GM18498 (cell line): ENCODE data around the gene TNFRSF19.
A peak's percentile ranks its signal among the peaks of the same experiment; 100 is the strongest.
"Not testable (repeated sequence)": the region's sequence is repeated elsewhere in the genome, so short reads cannot be mapped to it uniquely, and the experiment has no call there.

Experiments
- ATAC-seq: cut with Tn5 transposase; IDR thresholded peaks from one replicate; pipeline ENCODE4 v1.9.1; 2021; ENCODE audit warnings: mild to moderate bottlenecking, moderate library complexity; ENCODE audit not compliant: unreplicated experiment

TNFRSF19 gene, protein sequence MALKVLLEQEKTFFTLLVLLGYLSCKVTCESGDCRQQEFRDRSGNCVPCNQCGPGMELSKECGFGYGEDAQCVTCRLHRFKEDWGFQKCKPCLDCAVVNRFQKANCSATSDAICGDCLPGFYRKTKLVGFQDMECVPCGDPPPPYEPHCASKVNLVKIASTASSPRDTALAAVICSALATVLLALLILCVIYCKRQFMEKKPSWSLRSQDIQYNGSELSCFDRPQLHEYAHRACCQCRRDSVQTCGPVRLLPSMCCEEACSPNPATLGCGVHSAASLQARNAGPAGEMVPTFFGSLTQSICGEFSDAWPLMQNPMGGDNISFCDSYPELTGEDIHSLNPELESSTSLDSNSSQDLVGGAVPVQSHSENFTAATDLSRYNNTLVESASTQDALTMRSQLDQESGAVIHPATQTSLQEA

DNA sequence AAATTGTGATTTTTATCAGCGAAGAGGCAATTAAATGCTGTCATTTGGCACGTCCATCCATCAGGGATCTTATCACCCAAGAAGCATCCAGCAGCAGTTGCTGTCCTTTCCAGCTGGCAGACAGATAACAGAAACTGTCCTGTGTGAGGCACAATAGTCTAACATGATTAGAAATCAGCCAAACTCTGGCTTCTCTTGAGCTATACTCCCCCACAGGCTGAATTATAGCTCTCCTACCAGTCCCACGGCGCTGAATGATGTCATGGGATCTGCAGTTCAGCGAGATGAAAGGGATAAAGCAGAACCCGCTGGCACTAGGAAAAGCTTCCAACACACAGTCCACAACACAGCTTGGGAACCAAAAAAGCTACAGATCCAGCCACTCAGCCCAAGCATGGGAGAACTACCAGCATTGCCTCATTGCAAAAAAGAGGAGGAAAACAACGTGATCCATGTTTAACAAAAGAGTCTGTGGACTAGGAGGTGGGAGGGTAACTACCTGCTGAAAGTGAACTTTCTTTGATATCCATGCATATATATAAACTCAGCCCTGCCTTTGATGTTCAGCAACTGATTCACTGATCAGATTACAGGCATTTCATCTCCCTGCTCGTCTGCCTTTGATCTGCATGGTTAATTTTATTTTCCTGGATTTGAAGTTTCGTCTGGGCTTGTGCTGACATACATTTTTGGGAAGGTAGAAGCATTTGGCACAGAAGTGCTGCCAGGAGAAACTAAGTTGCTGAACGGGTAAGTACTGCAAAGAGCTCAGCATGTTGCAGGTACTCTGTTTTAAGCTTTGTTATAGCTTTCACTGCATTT is at the start of gene TNFRSF19:
Gene TNFRSF19 (plus strand): TSS at position 314 of the 822 bp plus-strand sequence. CDS start 19,772 bp downstream, outside the sequence.
- ATAC-seq: no peak

DNA sequence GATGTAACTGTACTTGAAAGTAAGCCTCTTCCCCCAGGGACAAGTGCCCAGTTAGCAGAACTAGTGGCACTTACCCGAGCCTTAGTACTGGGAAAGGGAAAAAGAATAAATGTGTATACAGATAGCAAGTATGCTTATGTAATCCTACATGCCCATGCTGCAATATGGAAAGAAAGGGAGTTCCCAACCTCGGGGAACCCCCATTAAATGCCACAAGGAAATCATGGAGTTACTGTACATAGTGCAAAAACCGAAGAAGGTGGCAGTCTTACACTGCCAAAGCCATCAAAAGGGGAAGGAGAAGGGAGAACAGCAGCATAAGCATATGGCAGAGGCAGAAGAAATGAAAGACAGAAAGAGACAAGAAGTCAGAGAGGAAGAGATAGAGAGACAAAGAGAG is 40.3 kb upstream of the TNFRSF19 start:
- not testable (repeated sequence) for ATAC-seq

DNA sequence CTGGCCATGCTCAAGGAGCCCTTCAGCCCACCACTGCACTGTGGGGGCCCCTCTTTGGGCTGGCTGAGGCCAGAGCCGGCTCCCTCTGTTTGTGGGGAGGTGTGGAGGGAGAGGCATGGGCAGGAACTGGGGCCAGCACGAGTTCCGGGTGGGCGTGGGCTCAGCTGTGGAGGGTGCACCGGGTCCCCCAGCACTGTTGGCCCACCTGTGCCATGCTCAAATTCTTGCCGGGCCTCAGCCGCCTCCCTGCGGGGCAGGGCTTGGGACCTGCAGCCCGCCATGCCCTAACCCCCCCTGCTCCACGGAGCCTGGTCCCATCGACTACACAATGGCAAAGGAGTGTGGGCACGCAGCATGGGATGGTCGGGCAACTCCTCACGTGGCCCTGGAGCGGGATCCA is 38.8 kb upstream of the TNFRSF19 start:
- no peak for ATAC-seq

DNA sequence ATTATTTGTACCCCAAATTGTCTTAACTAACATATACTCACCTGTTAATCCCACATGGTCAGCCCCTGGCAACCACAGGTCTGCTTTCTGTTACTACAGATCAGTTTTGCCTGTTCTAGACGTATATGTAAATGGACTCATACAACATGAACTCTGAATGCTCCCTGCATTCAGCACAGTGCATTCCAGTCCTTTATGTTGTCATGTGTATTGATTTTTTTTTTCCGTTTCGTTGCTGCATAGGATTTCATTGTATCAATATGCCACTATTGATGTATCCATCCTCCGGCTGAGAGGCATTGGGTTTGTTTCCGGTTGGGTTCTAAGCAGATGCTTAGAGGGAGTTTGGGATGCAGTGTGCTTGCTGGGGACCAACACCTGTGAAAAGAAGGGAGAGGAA is 36.1 kb upstream of the TNFRSF19 start:
- no peak for ATAC-seq

DNA sequence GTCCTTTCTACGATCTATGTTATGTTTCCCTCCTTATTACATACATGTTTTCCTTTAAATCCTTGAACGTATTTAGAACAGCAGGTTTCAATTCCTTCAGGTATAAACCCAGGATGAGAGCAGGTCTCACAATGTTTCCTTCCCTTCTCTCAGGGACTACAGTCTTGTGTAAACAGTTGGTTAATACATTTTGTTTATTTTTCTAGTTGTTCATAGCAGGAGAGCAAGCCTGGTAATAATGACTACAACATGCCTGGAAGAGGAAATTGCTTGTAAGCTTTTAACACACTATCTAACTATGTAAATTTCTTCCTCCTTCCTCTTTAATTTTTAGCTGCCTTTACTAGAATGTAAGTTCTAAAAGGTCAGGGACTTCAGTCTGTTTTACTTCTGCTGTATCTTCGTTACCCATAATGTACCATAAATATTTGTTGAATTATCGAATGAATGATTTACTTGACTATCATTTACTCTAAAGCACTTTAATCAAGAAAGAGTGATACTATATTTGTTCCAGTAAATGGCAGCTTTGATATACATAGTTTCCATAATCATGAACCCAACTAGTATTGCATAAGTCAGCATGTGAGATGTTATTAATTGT is 28.9 kb upstream of the TNFRSF19 start:
- ATAC-seq: no peak

DNA sequence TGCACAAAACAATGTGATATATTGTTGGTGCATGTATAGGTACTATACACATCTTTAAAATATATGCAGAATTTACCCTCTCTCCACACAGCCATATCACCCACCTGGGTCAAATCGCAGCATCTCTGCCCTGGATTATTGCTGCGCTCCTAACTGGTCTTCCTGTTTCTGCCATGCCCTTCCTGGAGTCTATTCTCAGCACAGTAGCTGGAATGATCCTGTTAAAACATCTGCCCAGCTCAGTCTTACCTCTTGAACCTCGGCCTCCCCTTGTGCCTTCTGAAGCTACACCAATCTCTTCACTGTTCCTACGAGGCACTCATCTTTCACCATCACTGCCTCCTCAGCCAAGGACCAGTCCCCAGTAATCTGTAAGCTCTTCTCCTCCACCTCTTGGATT is 25.5 kb upstream of the TNFRSF19 start:
- no peak for ATAC-seq

DNA sequence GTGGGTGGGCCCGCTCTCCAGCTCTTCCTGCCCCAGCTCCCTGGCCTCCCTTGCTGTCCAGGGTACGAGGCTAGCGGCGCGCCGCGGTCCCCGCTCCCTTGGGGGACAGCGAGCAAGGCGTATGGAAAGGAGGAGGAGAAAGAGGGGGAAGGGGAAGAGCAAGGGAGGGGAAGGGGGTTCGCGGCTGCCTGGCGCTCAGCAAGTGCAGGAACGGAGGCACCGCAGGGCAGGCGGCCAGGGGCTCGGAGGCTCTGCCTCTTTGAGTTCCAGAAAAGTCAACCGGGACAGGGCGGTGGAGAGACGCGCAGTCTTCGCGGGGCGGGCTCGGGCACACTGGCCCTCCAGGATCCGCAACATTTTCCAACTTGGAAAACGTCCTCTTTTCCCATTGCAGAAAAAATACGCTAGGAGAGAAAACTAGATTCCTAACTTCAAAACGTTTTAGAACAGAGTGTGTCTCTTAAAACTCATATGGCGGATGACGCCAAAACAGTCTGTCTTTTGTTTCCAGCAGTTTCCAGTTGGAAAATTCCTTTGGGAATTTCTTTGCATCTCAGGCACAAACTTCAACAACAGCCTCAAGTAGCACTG is 23.1 kb upstream of the TNFRSF19 start:
- no peak for ATAC-seq

DNA sequence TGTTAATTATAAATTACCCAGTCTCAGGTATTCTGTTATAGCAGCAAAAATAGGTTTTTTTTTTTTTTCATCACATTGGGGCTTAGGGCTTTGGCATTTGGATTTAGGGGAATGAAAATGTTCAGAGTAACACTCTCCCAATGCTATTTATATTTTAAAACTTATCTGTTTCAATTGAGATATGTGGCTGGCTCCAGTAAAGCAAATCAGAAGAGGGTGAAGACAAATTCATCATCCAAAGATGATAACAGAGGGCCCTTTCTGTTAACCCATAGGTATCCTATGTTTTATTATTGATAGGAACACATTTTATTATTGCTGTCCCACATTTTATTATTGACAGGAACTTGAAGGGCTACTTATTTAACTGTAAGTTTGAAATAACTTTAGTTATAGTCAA is 20.5 kb upstream of the TNFRSF19 start:
- no peak for ATAC-seq

DNA sequence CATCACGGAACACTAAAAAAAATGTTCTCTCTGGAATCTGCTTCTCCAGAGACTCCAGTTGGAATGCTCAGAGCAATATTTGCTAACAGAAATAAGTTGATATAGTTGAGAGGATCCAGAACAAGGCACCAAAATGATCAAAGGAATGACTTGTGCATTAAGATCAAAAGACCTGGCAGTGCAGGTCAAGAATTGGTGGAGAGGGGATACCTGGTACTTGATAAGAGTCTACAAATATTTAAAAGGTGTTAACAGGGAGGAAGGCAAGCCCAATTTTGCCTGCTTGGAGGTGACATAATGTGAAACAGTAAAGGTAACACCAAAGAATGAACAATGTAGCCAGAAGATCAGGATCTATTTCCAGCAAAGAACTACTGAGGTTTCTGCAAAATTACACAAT is 20.0 kb upstream of the TNFRSF19 start:
- ATAC-seq: no peak

DNA sequence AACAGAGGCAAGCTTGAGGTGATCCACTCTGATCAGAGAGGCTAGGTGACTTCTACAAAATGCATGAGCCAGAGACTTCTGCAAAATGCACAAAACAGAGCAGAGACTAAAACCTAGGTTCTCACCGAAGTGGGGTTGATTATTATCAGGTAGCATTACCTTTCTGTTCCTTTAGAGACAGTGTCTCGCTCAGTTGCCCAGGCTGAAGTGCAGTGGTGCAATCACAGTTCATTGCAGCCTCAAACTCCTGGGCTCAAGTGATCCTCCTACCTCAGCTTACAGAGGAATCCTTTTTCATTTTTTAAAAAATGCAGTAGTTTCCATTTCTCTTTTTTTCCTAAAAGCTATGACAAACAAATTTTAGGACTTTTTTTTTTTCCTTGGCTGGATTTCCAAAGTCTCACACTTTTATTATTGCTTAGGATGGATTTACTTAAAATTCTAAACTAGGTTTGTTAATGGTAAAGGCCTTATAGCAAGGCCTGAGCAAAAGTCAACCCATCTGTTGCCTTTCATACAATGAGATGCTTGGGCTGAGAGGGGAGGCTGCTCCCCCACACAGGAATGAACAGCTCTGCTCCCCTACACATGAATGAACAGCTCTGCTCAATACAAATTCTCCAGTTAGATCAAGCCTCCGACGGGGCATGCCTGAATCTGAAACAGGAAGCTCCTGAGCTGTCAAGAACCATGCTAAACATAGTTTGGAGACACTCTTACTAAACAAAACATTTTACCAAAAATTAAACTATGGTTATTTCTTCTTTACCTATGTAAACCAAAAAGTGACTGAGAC is 18.8 kb upstream of the TNFRSF19 start:
- no peak for ATAC-seq

DNA sequence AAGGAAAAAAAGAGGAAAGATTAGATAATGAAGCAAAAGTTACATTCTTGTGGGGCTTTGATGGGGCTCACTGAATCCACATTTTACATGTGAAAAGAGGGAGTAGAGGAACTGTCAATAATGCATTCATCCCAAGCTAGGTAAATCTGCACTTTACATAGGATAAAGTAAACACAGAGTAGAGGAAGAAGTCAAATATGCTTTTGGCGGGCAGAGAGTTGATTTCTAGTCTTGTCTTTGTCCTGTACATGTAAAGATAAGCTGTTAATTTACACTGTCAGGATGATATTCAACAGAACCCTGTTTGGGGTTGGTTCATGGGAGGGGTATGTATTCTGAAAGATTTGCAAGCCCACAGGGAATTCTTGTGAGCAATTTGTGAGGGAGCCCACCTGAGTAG is 18.0 kb upstream of the TNFRSF19 start:
- ATAC-seq: no peak

DNA sequence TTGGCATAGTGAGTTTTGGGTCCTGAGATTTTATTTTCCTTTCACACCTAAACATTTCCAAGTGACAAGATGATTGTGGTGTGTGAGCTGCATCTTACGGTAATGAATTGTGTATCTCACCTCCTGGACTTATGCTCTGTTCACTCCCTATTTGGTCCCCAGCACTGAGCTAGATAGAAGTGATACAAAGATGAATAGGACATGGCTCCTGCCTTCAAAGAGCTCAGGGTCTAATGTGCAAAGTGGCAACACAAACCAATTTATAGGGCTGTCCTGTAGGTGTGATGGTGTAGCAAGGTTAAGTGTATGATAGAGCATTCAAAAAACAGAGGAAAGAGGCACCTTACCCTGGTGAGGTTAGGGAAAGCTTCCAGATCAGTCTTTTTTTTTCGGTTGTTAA is 17.6 kb upstream of the TNFRSF19 start:
- ATAC-seq: no peak

DNA sequence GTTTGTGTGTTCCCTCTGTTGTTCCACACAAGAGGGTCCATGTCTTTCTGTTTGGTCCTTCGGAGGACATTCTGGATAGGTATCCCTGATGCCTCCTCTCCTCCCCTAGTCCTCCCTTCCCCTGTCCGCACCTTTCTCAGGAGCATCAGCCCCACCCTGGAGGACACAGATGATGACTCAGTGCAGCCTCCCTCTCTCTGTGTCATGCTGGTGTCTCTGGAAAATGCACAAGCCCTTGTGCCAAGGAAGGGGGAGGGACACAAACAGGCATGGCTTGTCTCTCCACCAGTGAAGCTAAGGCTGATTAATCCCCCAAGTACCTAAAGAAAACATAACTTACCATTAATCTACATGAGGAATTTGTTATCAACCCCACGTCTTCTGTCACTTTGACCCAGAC is 16.2 kb upstream of the TNFRSF19 start:
- ATAC-seq: no peak

DNA sequence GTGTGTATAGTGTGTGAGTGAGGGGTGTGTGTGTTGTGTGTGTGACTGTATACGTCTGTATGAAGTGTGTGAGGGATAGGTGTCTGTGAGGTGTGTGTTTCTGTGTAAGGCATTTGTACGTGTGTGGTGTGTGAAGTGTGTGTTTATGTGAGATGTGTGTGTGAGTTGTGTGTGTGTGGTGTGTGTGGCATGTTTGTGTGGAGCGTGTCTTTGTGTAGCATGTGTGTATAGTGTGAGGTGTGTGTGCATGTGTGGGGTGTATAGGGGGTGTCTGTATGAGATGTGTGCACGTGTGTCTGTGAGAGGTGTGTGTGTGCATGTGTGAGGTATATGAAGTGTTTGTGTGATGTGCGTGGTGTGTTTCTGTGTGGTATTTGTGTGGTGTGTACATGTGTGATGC is 13.2 kb upstream of the TNFRSF19 start:
- no peak for ATAC-seq

DNA sequence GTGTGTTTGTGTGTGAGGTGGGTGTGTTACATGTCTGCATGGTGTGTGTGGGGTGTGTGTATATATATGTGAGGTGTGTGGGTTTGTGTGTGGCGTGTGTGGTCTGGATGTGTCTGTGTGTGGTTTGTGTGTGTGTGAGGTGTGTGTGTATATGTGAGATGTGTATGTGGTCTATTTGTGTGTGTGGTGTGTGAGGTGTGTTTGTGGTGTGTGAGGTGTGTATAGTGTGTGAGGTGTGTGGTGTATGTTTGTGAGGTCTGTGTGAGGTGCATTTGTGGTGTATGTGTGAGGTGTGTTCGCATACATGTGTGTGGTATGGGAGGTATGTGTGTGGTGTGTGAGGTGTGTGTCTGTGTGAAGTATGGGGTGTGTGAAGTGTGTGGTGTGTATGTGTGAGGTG is 12.5 kb upstream of the TNFRSF19 start:
- ATAC-seq: no peak

DNA sequence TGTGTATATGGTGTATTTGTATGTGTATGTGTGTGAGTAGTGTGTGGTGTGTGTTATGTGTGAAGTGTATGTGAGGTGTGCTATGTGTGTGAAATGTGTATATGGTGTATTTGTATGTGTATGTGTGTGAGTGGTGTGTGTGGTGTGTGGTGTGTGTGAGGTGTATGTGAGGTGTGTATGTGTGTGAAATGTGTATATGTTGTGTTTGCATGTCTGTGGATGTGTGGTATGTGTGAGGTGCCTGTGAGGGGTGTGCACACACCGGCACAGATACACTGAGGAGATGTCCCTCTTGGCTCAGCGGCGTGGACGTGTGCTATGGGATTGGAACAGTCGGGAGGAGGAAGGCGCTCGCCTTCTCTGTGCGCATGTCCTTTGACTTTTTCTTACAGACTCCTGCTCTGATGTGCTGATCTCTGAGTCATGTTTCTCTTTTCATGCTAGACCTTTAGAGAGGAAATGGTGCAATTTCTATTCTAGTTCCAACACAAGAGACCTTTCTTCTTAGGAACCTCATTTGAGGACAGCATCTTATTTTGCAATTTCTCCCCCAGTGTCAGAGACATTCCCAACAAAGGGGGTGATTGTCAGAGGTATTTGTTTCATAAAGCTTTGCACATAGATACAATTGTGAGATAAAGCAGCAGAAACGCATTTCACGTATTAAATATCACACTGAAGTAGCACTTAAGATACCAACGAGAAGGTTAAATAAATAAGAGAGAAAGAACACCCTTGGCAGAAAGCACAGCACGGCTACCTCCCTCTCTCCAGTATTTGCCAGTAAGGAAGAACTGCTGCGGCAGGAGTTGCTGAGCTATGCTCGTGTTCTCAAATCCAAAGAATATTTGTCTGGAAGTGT is 11.3 kb upstream of the TNFRSF19 start:
- ATAC-seq: no peak

DNA sequence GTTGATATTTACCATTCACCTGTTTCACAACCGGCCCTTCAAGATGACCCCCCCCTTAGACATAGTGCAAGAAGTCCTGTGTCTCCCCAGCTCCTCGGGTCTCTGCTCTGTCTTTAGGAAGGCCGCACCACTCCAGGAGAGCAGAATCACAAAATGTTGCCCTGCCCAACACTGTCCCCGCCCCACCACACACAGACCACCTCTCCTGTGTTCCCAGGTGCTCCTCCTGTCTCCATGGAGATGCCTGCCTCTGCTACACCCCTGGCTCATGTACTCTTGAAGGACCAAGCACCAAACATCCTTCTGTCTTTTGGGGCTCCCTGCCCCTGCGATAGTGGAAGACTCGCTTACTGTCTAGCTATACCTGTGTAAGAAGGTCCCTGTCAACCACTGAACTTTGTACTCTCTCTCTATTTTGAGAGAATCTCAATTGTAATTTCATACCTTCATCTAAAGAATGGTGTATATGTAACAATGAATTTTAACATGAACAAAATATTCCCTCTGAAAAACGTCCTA is 9.6 kb upstream of the TNFRSF19 start:
- peak; percentile 31 for ATAC-seq

DNA sequence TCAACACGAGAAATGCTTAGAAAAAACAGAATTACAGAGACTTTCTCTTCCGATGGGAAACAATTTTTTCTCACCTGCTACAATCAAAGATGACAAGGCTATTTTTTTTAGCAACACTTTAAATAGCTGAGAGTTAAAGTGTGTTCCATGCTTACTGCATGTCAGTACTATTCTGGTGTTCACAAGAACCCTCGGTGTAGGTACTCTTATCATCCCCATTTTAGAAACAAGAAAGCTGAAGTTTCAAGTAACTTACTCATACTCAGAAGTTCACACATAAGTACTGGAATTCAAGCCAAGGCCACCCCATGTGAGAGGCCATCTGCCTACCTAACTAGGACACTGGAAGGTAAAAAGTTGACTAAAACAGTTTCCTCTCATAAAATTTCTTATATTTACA is 9.0 kb upstream of the TNFRSF19 start:
- peak; percentile 84 for ATAC-seq

DNA sequence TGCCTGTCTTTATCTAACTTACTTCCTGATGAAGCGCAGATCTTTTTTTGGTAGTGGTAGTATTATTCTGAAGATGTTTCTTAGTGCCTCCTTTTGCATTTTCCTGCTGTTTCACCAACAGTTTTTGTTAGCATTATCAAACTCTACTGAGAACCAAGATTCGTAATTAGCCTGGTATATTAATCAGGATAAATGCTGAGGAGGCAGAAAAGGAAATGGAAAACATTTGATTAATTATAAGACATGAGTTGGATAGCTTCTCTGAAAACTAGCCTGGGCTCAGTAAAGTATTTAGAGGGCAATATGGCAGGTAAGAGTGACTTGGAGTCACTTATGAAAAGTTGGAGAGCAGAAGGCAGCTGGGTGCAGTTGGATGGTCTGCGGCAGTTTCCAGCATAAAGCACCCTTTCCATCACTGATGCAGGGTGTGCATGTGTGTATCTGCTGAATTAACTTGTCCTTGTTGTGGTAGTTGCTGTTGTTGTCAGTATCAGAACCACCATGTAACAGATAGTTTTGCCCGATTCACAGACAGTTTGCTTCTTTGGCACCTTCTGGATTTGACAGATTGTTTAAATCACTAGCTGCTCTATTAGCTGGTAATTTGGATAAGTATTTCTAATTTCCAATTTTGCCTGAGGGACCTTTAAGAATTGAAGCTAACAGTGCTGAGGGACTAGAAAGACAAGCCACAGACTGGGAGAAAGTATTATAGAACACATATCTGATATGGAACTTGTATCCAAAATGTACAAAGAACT is 6.9 kb upstream of the TNFRSF19 start:
- no peak for ATAC-seq
